RKO (cell line): ENCODE results near the gene TMEM253.

Experiments used
- DNase-seq: peaks from one replicate; pipeline ENCODE4 v3.0.0-alpha.2; 2016; ENCODE audit warnings: low spot score

TMEM253 gene

DNA sequence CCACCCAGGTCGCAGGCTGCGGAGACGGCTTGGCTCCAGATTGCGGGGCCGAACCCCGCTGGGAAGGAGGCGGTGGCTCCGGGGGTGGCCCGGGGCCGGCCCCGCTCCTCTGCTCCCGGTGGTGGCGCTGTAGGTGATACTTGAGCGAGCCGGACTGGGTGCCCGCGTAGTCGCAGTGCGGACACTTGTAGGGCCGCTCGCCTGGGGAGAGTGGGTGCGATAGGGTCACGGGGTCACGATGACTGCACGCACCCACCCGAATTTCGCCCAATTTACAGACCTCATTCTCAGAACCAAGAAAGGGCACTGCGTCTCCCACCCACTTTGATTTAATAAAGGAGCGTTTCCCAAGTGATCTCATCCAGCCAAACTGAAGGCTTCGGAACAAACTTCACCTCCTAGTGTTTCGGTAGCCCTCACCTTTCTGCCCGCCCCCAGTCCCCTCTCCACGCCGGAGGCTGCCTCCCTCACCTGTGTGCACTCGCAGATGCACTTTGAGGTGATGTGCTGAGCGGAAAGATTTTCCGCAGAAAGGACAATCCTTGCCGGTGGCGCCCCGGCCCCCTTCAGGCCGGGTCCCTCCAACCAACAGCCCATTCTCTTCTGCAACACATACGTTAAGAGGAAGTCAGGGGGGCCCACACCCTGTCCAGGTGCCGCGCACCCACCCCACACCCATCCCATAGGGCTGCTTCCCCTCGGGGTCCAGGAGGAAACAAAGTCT lies 9.8 kb upstream of the TMEM253 start:
- no peak for DNase-seq

DNA sequence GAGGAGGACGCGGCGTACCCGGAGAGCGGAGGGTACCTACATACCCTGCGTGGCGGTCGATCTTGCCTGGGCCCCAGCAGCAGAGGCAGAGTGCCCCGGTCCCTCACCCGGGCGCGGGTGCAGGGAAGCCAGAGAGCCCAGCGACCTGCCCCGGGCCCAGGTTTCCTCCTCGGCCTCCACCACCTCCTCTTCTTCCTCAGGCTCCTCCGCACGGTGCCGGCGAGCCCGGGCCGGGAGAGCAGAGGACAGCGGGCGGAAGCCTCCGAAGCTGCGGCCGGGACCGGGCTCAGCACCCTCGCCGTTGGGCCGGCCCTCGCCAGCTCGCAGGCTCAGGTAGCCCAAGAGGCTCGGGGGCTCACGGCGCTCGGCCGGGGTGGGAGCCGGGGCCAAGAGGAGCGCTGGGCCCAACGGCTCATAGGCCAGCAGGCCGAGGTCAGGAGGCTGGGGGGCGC lies 9.0 kb upstream of the TMEM253 start:
- no peak for DNase-seq

DNA sequence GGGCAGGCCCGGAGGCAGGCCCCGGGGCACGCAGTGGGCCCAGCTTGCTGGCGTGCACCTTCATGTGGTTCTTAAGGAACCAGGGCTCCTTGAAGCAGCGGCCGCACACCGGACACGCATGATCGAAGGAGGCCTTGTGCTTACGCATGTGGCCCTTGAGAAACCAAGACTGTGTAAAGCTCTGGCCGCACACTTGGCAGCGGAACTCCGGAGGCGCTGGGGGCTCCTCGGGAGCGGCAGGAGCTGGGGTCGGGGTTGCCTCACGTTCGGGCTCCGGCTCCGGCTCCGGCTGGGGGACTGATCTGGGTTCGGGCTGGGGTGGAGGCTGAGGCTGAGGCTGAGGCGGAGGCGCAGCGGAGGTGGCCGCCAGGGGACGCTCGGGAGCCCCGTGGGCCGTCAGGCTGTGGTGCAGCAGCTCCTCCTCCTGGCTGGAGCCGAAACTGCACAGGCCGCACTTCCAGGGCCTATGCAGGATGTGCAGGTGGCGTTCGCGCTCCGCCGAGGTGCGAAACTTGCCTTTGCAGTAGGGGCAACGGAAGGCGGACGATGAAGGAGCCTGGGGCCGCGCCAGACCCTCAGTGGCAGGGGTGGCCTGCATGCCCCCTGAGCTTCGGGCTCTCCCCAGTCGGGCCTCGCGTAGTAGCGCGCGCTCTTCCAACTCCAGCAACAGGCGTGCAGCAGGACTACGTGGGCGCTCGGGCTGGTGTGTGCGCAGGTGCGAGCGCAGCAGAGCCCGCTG lies 8.4 kb upstream of the TMEM253 start:
- DNase-seq = peak; percentile 22

- no peak for DNase-seq
Measured at GRCh38 chr14:21093018-21093417, 7.8 kb upstream of the TMEM253 start.

GRCh38 chr14:21093769-21094681 lies 6.8 kb upstream of the TMEM253 start:
- DNase-seq = no peak

DNA sequence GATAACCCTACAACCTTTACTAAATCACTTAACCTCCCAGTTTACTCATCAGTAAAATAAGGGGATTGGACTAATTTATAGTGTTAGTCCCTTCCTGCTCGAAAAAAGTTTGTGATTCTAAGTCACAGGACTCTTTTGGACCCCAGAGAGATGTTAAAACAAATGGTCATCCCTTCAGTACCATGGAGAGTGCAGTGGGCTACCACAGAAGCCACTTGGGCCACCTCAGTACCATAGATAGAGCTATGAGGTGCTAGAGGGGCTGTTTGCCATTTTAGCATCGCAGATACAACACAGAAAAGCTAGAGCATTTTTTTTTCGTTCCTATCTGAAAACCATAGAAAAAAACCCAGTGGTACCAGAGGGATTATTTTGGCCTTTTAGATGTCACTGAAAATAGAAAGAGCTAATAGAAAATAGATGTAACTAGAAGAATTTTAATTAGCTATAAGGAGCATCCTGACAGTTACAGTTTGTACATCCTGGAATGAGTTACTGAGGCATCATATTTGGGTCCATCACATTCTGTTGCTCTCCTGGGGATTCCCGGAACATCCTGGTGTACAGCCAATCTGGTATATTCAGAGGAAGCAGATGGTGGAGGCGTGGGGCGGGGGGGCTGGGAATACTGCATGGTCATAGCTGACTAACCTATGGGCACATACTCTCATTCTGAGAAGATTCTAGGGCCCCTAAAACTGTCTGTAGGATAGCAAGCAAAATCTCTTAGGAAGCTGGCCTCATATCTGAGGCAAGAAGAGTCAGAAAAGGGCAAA lies 5.2 kb upstream of the TMEM253 start:
- DNase-seq = peak; percentile 29

GRCh38 chr14:21096438-21096837 lies 4.4 kb upstream of the TMEM253 start:
- no peak for DNase-seq

DNA sequence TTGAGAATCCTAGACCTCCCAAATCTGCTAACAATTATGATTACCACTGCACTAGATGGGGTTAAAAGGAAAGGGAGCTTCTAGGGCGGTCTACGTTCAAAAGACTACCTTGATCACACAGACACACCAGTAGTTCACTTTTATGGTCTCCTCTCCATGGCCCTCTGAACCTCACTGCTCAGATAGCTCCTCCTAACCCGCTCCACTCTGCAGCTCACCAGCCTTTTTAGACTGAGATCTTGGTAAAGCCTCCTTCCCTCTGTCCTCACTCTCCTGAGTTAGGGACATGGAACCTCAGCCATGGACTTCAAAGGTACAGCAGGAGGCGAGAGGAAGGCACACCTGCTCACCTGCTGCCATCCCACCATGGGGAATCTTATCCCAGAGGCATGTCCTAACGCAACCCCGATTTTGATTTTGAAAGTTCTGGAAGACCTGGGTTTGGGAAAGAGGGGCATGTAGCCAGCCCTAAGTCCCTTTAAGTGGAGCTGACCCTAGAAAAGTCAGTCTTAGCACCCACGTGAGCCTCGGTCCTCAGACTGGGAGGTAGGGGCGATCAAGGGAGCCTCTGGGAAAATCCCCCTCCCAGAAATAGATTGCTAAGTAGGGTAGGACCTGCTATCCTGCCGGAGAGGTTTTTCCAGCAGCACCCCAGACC lies 3.8 kb upstream of the TMEM253 start:
- DNase-seq = no peak

GRCh38 chr14:21097636-21098075 lies 3.2 kb upstream of the TMEM253 start:
- DNase-seq = no peak

- peak; percentile 50 for DNase-seq
Measured at GRCh38 chr14:21098076-21098891, 2.6 kb upstream of the TMEM253 start, which contains the start of gene ZNF219. Gene ZNF219 (minus strand): TSS chr14:21098655. CDS start chr14:21093591, 5,064 bp downstream.

- DNase-seq = peak; percentile 37
Measured at GRCh38 chr14:21098892-21099595, 1.8 kb upstream of the TMEM253 start.

GRCh38 chr14:21099596-21099985 lies 1.3 kb upstream of the TMEM253 start:
- DNase-seq = no peak

DNA sequence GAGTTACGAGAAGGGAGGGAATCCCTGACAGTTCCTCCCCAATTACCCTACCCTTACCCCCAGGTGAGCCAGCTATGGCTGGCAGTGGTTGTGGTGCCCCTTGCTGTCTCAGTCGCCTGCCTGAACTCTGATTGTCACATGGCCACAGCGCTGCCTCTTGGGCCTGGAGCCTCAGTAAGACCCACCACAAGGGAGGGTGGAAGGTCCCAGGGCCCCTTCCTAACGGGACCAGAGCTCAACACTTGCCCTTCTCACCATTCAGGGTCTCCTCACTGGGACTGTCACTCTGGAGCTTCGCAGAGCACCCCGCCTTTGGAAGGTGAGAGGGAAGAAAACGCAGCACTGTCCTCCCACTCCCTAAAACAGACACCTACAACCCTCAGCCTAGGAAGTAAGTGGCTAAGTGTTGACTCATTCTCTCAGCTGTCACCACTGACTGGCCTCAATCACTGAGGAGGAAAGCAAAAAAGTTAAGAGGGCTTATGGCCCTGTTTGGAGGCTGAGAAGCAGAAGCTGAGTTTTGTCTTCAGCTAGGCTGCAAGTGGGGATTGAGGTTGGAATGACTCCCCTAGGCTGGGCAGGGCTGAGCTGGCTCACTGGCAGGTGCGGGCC lies 1.0 kb downstream of the TMEM253 start:
- peak; percentile 64 for DNase-seq

DNA sequence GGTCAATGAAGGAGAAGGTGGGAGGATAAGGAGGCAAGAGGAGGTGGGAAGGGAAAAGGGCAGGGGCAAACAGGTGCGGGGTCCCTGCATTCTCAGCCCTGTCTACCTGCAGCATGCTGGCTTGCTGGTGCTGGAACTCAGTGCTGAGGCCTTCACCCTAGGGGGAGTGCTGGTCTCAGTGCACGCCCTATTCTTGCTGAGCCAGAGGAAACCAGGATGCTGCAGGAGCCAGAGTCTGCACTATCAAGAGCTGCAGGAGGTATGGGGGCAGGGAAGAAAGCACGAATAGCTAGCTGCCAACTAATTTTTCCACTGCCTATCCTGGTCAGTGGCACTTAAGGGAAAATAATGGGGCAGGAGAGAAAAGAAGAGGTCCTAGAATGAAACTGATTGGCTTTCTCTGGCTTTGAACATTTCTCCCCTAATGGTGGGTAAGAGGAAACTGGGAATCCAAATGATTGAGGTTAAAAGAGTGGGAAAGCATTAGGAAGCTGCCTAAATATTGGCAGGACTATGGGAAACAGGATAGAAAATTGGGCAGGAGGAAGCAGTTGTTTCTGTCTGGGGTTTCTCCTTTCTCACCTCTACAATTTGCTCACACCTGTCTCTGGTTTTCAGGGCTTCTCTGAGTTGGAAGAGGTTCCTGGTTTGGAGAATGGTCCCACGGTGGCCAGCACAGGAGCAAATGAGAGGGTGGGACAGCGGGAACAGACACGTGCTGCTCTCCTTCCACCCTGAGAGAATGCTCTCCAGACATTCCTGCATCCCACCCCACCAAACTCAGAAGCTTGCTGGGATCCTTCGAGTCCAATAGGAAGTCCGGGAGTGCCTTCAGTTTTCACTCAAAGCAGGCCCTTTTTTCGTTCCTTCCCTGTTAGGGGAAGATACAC lies 1.9 kb downstream of the TMEM253 start:
- peak; percentile 50 for DNase-seq

DNA sequence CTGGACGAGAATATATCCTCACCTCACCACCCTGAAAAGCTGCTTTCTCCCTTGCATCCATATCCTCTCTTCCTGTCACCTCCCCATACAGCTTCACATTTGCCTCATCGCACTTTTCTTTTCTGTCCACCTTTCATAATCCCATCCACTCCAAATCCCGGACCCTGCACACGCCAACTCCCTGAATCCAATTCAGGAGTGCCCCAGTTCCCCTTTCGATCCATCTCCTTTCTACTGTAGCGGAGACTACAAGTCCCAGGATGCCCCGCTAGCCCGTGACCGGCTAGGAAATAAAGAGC lies 2.5 kb downstream of the TMEM253 start:
- no peak for DNase-seq

DNA sequence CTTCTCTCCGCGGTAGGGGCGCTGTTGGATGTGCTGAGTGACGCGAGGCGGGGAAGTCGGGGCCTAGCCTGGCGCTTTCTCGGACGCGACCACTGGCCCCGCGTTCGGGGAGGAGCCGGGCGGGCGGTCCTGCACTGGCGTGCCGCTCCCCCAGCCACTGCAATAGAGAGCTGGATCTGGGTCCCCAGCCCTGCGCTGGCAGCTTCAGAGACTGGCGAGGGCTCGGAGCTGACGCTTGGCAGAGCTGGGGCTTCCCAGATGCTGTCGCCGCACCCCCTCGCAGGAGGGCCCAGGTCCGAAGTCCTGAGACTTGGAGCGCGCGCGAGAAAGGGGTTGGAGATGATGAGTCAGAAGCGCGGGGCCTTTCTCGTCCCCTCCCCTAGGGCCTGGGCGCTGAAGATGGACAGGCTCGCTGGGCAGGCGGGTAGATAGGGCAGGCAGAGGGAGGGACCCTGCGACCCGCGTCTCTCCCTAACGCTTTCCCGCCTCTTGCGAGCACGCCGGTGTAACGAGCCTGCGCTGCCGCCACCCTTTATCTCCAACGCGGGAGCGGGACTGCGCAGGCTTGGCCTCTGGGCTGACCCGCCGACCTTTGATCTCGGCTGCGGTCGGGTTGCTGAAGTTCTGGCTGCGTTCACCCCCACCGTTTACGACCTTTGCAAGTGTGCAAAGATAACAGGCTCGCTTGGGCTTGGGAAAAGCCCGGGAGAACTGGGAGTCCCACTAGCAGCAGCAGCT lies 3.0 kb downstream of the TMEM253 start:
- peak; percentile 96 for DNase-seq

GRCh38 chr14:21104448-21105060 lies 3.7 kb downstream of the TMEM253 start:
- peak; percentile 89 for DNase-seq
